Right forelimb (tissue), 1 donor: Measurements from ENCODE around the gene NHEJ1.

Source experiments
- DNase-seq: peaks from one replicate; pipeline ENCODE4 v3.0.0-alpha.2; 2018

The NHEJ1 gene

GRCh38 chr2:219182331-219183150 lies 21.9 kb upstream of the NHEJ1 start:
- DNase-seq, result no peak

DNA sequence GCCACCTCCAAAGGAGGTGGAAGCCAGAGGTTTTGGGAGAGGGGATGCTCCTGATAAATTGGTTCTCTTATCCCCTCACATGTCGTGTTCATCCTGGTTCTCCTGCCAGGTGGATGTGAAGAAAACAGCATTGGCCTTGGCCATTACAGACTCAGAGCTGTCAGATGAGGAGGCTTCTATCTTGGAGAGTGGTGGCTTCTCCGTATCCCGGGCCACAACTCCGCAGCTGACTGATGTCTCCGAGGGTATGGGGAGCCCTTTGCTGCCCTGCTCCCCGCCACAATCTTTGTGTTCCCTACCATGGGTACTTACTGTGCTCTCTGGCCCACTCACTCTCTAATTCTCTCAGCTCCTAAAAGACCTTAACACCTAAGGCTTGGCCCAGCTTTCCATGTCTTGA lies 20.9 kb upstream of the NHEJ1 start:
- DNase-seq, result no peak

DNA sequence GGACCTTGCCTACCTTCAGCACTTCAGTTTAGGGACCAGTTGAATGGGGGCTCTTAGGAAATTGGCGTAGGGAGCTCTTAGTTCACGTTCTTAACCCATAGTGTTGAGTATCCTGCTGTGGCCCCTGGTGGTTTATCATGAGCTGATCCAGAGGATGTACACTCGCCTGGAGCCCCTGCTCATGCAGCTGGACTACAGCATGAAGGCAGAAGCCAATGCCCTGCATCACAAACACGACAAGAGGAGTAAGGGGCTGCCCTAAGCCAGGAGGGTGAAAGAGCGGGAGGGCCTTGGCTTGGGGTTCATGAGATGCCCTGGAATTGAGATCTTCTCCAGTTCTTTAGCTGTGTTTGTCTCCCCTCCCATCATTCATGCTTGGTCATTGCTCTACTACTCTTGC lies 20.3 kb upstream of the NHEJ1 start:
- no peak for DNase-seq

DNA sequence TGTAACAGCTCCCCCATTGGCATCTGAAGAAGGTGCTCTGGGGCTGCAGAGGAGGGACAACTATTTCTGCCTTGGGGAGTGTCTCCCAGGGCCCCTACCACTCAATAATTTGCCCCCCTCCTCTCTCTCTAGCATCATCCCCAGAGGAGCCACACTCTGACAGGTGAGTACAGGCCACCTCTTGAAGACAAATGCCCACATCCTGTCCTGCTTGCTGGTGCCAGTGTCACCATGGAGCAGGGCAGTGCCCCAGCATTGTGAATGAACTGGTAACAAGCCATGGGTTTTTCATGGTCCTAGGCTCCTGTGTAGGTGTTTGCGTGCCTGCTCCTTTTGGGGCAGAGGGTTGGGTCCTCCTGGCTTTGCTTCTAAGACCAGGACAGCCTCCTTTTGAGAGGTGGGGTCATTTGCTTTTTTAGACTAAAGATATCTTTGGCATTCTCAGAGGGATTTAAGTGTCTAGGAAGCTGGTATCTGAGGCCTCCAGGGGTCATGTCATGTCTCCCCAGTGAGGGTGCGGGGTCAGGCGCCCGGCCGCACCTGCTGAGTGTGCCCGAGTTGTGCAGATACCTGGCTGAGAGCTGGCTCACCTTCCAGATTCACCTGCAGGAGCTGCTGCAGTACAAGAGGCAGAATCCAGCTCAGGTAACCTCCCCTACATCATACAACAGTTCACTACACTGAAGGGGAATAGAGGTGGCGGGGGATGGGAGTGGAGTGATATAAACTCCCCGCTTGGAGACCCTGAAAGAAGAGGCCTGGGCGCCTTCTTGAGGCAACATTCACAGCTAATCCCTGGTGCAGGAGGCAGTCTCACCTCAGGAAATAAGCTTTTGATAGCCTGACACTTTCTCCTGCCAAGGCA lies 19.2 kb upstream of the NHEJ1 start:
- DNase-seq, result no peak

DNA sequence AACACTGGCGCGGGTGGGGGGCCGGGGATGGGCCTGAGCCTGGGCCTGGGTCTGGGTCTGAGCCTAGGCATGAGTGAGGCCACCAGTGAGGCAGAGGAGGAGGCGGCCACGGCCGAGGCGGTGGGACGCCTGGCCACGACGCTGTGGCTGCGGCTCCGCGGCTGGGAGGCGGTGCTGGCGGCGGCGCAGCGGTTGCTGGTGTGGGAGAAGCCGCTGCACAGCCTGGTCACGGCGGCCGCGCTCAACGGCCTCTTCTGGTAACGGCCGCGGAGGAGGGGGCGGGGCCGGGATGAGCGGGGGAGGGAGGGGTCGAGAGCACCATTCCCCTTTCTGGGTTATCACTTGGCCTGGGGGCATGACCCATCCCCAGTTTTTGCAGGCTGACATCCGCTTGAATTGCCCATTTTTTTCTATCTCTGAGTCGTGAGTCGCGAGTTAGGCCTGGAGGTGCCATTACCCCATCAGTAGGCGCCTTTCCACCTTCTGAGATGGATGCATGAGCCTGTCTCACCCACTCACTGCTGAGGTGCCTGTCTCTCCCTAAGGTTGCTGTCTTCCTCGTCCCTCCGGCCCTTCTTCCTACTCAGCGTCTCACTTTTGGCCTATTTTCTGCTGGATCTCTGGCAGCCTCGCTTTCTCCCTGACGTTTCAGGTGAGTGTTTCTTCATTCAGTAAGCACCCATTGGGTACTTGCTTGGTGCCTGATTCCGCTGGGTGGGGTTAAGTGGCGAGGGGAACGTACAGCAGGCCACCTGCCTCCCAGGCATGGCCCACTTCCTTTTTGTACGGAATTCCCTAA lies 18.0 kb upstream of the NHEJ1 start:
- no peak for DNase-seq

DNA sequence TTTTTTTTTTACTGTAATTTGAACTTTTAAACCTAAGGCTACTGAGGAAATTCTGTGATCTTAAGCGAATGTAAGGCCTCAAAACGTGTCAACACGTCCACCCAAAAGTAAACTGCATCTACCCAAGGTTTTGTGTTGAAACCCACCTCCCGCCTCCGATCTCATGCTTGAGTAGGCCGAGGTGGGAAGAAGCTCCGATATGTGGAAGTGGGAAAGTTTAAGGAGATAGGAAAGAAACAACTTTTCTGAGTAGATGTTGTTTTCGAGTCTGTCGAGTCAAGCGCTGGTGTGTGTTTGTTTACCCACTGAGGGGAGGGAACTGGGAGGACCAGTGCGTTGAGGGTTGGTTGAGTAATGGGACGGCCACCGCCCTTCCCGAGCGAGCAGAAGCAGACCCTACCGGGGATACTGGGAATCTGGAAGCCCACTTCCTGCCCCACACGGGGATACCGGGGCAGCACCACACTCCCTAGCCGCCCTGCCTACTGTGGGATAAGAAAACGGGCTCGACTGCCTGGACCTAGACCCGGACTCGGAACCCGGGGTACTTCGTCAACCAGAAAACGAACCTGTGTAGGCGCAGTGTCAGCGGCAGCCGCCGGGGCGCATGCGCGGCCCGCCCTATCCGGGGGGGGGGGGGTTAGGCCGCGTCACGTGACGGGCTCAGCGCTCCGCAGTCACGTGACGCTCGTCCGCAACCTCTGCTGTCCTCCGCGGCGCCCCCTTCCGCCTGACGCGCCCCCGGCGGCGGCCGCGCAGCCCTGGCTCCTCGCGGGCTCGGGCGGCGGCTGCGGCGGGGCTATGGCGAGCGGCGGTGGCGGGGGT lies 17.1 kb upstream of the NHEJ1 start, which contains the start of gene RETREG2:
TSS of gene RETREG2 (plus strand) at position 724 of the 825 bp plus-strand sequence. CDS start at position 802, 78 bp downstream.
- DNase-seq, result peak; percentile 93

DNA sequence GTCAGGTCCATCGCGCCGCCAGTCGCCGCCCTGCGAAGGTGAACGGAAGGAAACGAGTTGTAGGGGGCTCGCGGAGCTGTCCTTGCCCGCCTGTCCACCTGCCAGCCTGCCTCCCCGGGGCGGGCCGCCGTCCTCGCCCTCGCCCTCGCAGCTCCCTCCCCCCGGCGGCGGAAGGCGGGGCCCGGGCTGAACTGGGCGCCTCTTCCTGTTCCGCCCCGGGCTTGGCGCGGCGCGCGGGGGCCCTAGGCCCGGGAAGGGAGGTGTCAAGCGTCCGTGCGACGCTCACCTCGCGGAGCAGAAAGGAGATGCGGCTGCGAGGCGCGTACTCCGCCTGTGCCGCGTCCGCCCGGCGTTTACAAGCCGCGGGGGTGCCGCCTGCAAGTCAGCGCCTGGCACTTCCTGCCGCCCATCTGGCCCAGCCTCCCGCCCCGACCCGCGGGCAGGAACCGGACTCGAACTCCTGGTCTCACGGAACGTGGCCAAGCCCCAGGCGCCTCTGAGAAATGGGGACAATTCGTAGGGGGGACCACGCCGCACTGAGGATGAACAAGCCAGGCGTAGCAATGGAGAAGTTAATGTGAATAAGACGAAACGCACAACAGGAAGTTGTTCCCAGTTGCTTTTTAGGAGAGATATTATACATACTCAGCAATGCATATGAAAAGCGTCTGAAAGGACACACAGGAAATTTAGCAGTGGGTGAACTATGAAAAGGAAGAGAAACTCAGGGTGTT lies 16.4 kb upstream of the NHEJ1 start, which contains the start of gene CNPPD1:
TSS of gene CNPPD1 (minus strand) at position 108 of the 734 bp plus-strand sequence. CDS start at position 11, 97 bp downstream.
- DNase-seq, result peak; percentile 90

- DNase-seq, result no peak
These were observed 15.6 kb upstream of the NHEJ1 start for GRCh38 chr2:219175928-219176817.

DNA sequence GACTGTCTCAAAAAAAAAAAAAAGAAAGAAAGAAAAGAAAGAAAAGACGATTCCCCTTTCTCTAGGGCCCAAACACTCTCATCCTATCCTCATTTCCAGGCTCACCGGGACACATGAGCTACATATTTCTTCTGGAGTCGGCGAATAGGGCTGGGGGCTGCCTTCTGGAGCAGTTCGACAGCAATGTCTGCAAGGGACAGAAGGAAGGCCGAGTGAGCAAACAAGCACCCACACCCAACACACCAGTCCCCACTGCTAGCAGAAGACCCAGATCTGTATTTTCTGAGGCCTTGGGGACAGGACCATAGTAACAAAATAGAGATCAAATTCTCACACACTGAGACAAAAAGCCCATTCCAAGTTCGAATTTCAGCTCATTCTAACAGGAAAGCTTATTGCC lies 14.9 kb upstream of the NHEJ1 start:
- no peak for DNase-seq

DNA sequence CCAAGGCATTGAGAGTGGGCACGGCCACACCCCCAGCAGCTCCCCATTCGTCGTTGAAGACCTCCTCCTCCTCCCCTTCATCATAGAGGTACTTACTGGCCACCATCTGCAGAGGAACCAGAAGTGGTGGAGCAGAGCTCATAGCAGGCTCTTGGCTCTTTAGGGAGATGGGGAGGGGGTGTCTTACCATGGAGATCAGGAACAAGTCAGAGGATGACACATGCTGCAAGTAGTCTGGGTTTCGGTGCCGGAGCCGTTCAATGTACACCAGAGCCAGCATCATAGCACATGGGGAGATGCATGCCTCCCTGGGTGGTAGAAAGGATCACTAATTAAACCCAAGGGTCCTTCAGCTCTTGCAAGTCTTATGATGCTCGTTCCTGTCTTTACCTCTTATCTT lies 14.2 kb upstream of the NHEJ1 start:
- DNase-seq, result no peak

DNA sequence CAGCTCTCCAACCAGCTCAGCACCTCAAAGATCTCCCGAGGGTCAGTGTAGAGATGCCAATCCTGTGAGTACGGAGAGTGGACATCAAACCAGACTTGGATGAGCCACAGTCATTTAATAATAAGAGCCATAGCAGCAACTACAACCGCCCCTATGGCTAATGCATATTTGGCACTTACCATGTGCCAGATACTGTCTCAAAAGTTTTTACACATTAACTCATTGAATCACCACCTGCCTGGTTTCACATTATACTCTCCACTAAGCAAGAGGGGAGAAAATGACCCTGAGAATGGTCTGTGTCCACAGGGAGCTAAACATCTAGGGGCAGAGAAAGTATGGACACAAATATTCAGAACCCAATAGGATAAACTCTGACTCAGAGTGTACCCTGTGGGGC lies 13.5 kb upstream of the NHEJ1 start:
- DNase-seq, result no peak

- DNase-seq, result no peak
These were observed 12.6 kb upstream of the NHEJ1 start for GRCh38 chr2:219173176-219173575.

DNA sequence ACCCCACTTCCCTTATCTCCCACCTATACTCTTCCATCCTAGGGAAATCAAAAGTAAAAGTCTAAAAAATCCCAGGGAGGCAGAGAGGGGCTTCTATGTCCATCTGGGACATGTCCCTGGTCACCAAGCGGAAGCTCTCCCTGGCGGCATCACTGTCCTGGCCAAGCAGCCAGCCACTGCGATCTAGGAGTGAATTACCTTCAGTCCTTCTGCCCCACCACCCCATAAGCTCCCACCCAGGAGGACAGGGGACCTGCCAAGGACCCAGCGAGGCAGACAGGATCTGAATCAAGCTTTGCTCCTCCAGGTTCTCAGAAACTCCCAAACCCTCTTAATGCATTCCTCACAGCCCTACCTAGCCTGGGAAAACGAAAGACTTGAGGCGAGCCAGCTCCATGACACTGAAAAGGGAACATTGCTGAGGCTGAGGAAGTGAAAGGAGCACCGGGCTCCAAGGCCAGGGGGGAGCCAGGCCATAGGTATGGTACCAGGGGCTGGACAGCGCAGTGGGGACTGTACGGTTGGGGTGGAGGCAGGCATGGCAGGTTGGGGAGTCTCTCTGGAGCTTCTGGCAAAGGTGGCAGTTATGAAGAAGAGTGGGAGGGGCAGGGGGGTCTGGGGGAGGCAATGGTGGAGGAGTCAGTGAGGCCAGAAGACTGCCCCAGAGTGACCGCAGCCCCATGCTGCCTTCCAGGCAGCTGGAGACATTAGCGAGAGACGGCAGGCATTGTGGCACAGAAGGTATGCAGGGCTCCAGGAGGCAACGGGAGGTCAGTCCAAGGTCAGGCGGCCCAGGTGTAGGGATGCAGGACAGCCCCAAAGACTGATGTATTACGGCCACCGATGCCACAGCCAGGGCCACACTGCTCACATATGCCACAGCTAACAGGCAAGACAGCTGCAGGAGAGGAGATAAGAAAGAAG lies 11.9 kb upstream of the NHEJ1 start:
- DNase-seq, result no peak

DNA sequence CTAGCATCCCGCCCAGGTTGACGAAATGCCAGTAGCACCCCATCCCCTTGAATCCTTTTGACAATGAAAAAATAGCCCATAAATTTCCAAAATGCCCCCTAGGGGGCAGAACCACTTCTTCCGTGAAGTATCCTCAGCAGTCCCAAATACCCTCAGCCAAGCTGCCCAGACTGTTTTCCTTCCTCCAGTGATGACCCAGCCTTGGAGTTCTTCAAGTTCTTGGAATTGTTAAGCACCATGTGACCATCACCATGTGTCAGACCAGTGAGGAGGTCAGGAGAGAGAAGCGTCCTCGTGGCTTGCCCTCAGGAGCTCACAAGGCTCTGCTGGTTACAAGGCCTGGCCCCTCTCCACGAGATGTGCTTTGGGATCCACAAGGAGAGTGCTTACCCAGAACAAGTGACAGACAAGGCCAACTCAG lies 10.6 kb upstream of the NHEJ1 start:
- DNase-seq, result no peak

DNA sequence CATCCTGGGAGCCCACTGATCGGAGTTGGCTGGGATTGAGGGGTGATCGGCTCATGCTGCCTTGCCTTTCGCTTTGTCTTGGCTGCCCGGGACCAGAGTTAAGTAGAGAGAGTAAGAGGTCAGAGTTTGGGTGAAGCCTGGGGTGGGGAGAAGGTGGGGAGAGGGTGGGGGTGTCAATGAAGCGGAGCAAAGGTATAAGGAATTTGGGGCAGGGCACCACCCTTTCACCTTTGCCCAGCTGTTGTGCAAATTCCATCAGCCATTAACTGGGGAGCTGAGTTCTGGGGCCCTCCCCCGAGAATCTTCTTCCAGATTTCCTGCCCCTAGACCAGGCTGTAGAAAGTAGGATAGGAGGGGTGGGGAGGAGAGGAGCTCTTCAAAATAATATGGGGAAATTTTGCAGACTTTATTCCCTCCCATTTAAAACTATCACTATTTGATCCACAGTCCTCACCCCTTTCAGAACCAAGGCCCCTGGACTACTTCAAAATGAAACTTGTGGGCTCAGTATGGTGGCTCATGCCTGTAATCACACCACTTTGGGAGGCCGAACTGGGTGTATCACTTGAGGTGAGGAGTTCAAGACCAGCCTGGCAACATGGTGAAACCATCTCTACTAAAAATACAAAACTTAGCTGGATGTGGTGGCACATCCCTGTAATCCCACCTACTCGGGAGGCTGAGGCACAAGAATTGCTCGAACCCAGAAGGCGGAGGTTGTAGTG lies 9.5 kb upstream of the NHEJ1 start, which contains the start of gene SLC23A3:
TSS of gene SLC23A3 (minus strand) at position 100 of the 725 bp plus-strand sequence. CDS start at position 55, 45 bp downstream.
- no peak for DNase-seq

DNA sequence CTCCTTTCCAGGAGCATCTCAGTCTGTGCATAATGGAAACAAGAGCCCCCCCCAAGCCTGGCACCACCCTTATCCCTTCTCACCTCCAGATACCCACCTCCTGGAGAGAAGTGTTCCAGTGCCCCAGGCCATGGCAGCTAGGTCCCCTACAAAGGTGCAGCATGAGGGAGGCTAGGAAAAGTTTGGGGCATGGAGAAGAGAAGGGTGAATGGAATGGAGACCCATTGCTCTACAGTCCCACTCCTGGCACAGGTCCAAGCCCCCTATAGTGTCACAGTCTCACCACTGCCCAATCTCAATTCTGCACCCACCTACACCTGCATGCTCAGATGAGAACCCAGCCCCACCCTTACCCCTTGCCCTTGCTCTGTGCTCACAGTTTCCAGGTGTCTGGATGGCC lies 8.3 kb upstream of the NHEJ1 start:
- DNase-seq, result no peak

DNA sequence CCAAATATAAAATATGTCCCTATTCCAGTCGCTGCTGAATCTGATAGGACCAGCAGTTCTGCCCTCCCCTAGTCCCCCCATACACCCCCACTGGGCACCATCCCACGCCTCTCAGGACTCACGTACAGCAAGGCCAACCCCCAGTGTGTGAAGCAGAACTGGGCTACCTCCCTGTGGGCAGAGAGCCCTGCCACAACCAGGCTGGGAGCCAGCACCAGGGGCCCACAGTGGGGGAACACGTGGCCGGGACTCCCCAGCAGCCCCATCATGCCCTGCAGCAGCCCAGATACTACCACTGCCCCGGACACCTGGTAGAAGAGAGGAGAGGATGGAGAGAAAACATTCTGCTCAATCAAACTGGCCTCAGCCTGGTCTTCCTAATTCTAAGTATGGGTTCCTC lies 7.9 kb upstream of the NHEJ1 start:
- DNase-seq, result no peak

DNA sequence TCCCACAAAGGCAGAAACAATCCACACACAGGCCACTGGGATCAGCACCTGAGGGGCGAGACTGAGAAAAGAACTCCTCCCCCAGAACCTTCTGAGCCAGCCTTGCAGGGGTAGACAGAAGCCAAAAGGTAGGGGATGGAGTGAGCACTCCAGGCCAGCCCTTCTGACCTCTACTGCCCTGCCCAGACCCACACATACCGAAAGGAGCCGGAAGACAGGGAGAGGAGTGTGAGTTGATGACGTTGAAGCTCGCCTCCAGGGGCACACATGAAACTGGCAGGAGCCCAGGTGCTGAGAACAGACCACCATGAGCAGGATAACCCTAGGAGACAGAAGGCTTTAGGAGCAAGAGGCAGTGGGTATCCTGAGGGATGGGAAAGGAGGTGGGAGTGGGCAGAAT lies 7.4 kb upstream of the NHEJ1 start:
- no peak for DNase-seq
